Brain microvascular endothelial cell (primary cell): ENCODE measurements around the gene CCN5.

Experiments used
- DNase-seq: peaks from one replicate; pipeline ENCODE4 v3.0.0-alpha.2; 2020
- H3K27ac ChIP-seq: fragments of 250-450 bp; sonication (Bioruptor Pico); 2 replicates; pipeline ENCODE4 v1.5.1; 2020; ENCODE audit warnings: mild to moderate bottlenecking, moderate library complexity
- H3K27me3 ChIP-seq: fragments of 250-450 bp; sonication (Bioruptor Pico); replicated peaks from 2 replicates; pipeline ENCODE4 v1.5.1; 2020; ENCODE audit warnings: mild to moderate bottlenecking
- H3K36me3 ChIP-seq: fragments of 250-450 bp; sonication (Bioruptor Pico); replicated peaks from 2 replicates; pipeline ENCODE4 v1.5.1; 2020; ENCODE audit warnings: mild to moderate bottlenecking
- H3K4me3 ChIP-seq: 2 replicates; pipeline ENCODE4 v1.5.1; 2011; ENCODE audit warnings: low read depth, mild to moderate bottlenecking, control low read depth, low read length, moderate library complexity
- CTCF ChIP-seq: IDR thresholded peaks from 2 replicates; pipeline ENCODE4 v1.5.1; 2011; ENCODE audit warnings: low read depth, mild to moderate bottlenecking, moderate library complexity, low read length, control low read depth, inconsistent platforms; ENCODE audit errors: missing control alignments
- in situ Hi-C: cut with HindIII; loops from 2 replicates; pipeline ENCODE4 v1.10.0; 2017; ENCODE audit warnings: low sequenced_read_pairs, low pct_ligation_motif_present

The CCN5 gene

GRCh38 chr20:44750081-44750805 lies 35.1 kb downstream of the CCN5 start:
- H3K36me3 ChIP-seq = no peaks in the 10 kb centered on the region
- in situ Hi-C loops = no loop called here
- TF ChIP-seq CTCF = no peak
- no peak overlapping the region for H3K27ac ChIP-seq
- H3K27me3 ChIP-seq = peaks cover 47% of the 10 kb centered on the region
- no peak overlapping the region for H3K4me3 ChIP-seq
- DNase-seq = no peak

DNA sequence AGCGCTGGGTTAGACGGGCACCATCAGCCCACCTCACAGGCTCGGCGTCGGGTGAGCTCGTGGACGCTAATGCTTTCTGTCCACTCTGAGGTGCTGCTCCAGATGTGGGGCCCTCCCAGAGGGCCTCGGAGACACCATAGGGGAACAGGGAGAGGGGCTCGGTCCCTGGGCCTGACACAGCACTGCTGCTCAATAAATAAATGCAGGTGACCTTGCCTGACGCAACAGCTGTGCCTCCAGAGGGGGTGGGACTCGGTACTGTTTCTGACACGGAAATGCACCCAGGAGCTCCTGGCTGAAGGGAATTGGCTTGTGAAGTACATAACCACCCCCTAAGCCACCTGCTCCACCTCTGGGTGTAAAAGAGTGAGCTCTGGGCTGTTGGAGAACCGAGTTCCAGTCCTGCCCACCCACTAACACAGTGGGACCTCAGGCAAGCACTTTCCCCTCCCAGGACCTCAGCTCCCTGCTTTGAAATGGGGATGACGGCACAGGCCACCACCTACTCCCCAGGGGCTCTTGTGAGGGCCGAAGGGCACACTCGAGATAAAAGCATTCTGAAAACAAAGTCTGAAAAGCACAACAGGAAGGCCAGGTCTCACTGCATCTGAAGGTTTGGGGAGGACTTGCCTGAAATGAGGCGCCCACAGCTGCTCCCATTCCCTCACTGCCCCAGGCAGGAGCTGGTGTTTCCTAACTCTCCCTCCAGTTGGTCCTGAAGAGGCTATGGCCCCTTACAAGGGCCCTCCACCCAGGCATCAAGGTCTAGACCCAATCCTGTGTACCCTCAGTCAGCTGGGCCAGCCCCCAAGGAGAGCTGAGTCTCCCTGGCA lies 37.1 kb downstream of the CCN5 start:
- Histone ChIP-seq H3K36me3 (no peaks in the 10 kb centered on the region), H3K27ac (no peak overlapping the region), H3K4me3 (no peak overlapping the region), H3K27me3 (peaks cover 29% of the 10 kb centered on the region)
- DNase-seq = no peak
- in situ Hi-C loops = no loop called here
- TF ChIP-seq CTCF = no peak

GRCh38 chr20:44754554-44754953 lies 39.4 kb downstream of the CCN5 start:
- Histone ChIP-seq H3K36me3 (no peaks in the 10 kb centered on the region), H3K4me3 (no peak overlapping the region), H3K27ac (no peak overlapping the region), H3K27me3 (peaks cover 28% of the 10 kb centered on the region)
- DNase-seq = no peak
- TF ChIP-seq CTCF = no peak
- in situ Hi-C loops = no loop called here

DNA sequence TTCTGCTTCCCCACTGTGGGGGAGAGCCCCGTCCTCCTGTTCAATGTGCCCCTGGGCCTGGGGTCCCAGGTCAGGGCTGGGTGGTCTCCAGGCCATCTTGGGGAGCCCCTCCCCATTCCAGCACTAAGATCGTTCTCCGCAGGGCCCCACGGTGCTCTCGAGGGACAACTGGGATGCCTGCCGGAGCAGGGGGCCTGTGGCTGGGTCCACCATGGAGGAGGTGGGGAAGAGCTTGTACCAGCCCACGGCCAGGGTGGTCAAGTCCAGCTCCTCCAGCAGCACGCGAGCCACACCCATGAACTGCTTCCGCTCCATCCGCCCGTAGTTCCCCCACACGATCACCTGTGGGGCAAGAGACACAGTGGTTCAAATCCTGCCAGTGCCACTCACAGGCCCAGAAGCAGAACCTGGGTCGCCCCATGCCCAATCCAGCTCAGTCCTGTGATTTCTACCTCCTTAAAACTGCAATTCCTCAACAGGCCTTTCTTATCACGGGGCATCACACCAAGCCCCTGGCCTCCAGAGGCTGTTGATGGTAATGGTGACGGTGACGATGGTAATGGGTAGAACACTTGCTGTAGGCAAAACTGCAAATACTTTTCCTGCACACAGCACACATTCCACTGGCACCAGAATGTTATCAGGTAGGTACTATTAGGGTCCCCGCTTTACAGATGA lies 41.0 kb downstream of the CCN5 start:
- DNase-seq = no peak
- peaks cover 18% of the 10 kb centered on the region for H3K27me3 ChIP-seq
- in situ Hi-C loops = no loop called here
- no peak overlapping the region for H3K4me3 ChIP-seq
- TF ChIP-seq CTCF = no peak
- H3K27ac ChIP-seq = no peak overlapping the region
- no peaks in the 10 kb centered on the region for H3K36me3 ChIP-seq

DNA sequence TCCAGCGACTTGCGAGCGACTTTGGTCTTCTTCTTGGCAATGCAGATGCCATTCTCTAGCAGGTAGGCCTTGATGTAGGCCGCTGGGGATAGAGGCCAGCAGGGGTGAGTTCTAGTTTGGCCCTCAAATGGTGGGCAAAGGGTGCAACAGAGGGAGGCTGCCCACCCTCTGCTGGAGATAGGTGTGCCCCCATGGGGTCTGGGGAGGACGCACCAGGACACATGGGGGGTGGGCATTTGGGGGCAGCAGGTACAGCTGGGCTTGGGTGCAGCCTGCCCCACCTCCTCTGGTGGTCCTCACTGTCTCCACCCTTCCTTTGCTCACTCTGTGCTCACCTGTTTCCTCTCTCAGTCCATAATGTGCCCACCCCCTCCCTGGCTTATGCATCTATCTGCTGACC lies 41.8 kb downstream of the CCN5 start:
- Histone ChIP-seq H3K36me3 (no peaks in the 10 kb centered on the region), H3K27me3 (peaks cover 16% of the 10 kb centered on the region), H3K4me3 (no peak overlapping the region), H3K27ac (no peak overlapping the region)
- no peak for TF ChIP-seq CTCF
- DNase-seq = no peak
- in situ Hi-C loops = no loop called here
